Spleen (tissue), 11 donors: ENCODE results near the gene AURKAIP1. TPM values are rescaled to one million over a fixed set of nuclear protein-coding genes. Genes with fewer than 3 reads are reported as not detected.
A peak's percentile ranks its signal among the peaks of the same experiment; 100 is the strongest.

Experiments
- DNase-seq: peaks from one replicate; pipeline ENCODE4 v3.0.0-alpha.2; 2020
- H3K27ac ChIP-seq, 8 donors: fragments of 200-600 bp; sonication (generic) in 7 of 8; 1 replicate in 4 of 8; 2 replicates in 4 of 8; pipeline versions ENCODE4 v1.5.0 to v1.8.0; 2016 to 2021; ENCODE audit warnings: inconsistent platforms in 4 of 8, mild to moderate bottlenecking in 4 of 8, moderate library complexity in 1 of 8
- H3K27me3 ChIP-seq, 7 donors: fragments of 200-600 bp; sonication (generic) in 6 of 7; replicated peaks in 1 of 7; 1 replicate in 4 of 7; 2 replicates in 3 of 7; pipeline versions ENCODE4 v1.5.0 to v1.8.0; 2016 to 2021; ENCODE audit warnings: inconsistent platforms in 3 of 7, mild to moderate bottlenecking in 1 of 7
- H3K36me3 ChIP-seq, 6 donors: fragments of 200-600 bp; sonication (generic) in 5 of 6; 1 replicate in 4 of 6; 2 replicates in 2 of 6; pipeline versions ENCODE4 v1.5.0 to v1.8.0; 2016 to 2021; ENCODE audit warnings: inconsistent platforms in 2 of 6
- H3K4me1 ChIP-seq, 6 donors: fragments of 200-600 bp; sonication (generic) in 5 of 6; 1 replicate in 3 of 6; 2 replicates in 3 of 6; pipeline versions ENCODE4 v1.5.0 to v1.8.0; 2016 to 2021; ENCODE audit warnings: inconsistent platforms in 3 of 6
- H3K4me3 ChIP-seq, 8 donors: fragments of 200-600 bp; sonication (generic) in 7 of 8; 1 replicate in 4 of 8; 2 replicates in 4 of 8; pipeline versions ENCODE4 v1.5.0 to v1.8.0; 2016 to 2021; ENCODE audit warnings: inconsistent platforms in 4 of 8, mild to moderate bottlenecking in 4 of 8, moderate library complexity in 2 of 8
- H3K9me3 ChIP-seq, 8 donors: fragments of 200-600 bp; sonication (generic) in 7 of 8; 1 replicate in 4 of 8; 2 replicates in 4 of 8; pipeline versions ENCODE4 v1.5.0 to v1.8.0; 2016 to 2021; ENCODE audit warnings: inconsistent platforms in 4 of 8
- CTCF ChIP-seq, 11 experiments: fragments of 200-600 bp in 7 of 11; fragments of 450-650 bp in 4 of 11; sonication (generic) in 4 of 11; IDR thresholded peaks in 8 of 11; conservative IDR thresholded peaks in 3 of 11; 1 replicate in 7 of 11; 2 replicates in 4 of 11; pipeline versions ENCODE4 v1.4.0 to v1.8.0; 2016 to 2021; ENCODE audit warnings: antibody characterized with exemption in 11 of 11, inconsistent platforms in 4 of 11, mild to moderate bottlenecking in 1 of 11
- POLR2A ChIP-seq, 3 donors: fragments of 450-650 bp; IDR thresholded peaks; one replicate each; pipeline ENCODE4 v1.5.1; 2017; ENCODE audit warnings: antibody characterized with exemption in 3 of 3, mild to moderate bottlenecking in 1 of 3
- POLR2AphosphoS5 ChIP-seq, 3 donors: sonication (generic); formaldehyde crosslinking; IDR thresholded peaks; one replicate each; pipeline ENCODE4 v1.5.1; 2017; ENCODE audit warnings: antibody characterized with exemption in 3 of 3
- WGBS, 5 donors: extraction: QIAGEN DNeasy Blood & Tissue Kit in 3 of 5; methylation state at CpG; one replicate each; pipeline versions ENCODE4 v1.1.5 to v1.1.7; 2013 to 2018; 5-methylcytosine and 5-hydroxymethylcytosine counted together
- intact Hi-C: fragments of 100-400 bp; cut with DNase I; formaldehyde crosslinking; loops from one replicate; pipeline ENCODE4 v1.15.0; 2023; ENCODE audit warnings: low total_unique reads
- polyA plus RNA-seq, 3 donors: library from polyadenylated mRNA; stranded (reverse); fragments of 200-250 nt; gene quantifications; one replicate each; pipeline ENCODE4 v1.2.1, GENCODE V29; 2013
- total RNA-seq, 7 donors: library from RNA; depleted of rRNA in 3 of 7; stranded (reverse); fragments of >200 nt in 3 of 7; fragmentation: NEBNext Ultra II Directional in 4 of 7; extraction: Animal tissue kit (Norgen Biotek cat#: 25700) in 4 of 7; gene quantifications; one replicate each; pipeline versions ENCODE4 v1.1.0 to v1.2.1, GENCODE V29; 2016 to 2021
- donor health status: healthy with polysubstance abuse.
- donor health status: DM: no; HTN: no; CAD: no; lungs with moderate emphysema.
- donor health status: DM: no; HTN: no; CAD: no.
- donor health status: Bipolar disorder and iron deficiency.
- donor health status: healthy.
- donor health status: DM: no; HTN: no; CAD: no.
- donor health status: DM: yes; HTN: yes; CAD: no.

The AURKAIP1 gene
- total and polyA plus RNA-seq, 10 donors: 61.3 to 174 (median 80.0) TPM

DNA sequence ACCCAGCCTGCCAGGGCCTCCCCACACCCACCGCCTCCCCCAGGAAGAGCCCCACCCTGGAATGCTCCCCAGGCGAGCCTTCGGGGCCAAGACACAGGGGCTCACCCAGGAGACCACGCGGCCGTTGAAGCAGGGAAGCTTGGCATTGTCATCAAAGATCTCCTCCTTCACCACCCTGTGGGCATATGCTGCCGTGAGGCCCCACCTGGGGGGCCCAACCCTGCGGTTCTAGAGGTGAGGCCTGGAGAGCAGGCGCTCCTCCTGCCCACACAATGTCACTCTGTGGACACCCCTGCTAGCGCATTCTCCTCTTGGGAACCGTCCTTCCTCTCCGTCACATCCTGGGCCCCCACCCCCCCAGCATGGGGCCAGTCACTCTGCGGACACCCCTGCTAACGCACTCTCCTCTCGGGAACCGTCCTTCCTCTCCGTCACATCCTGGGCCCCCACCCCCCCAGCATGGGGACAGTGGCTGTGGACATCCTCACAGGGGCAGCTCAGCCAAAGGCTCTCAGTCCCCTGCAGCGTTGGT, 32.4 kb downstream of the AURKAIP1 start:
- no peak for DNase-seq
- intact Hi-C loops: no loop called here
- no peaks in the 10 kb centered on the region for H3K9me3 ChIP-seq
- H3K4me1 ChIP-seq: peaks cover 5 to 35% (median 21%) of the 10 kb centered on the region in 6 donors
- WGBS, 5 donors: 83 to 91% (median 86%) methylated on average over 12 to 18 of the region's 18 CpGs
- TF ChIP-seq POLR2AphosphoS5 (IDR thresholded peaks at IDR 0.05): no peak
- no peak for TF ChIP-seq POLR2A (IDR thresholded peaks at IDR 0.05)
- no peak for TF ChIP-seq CTCF (IDR thresholded peaks at IDR 0.05 in 8 of 11, conservative IDR thresholded peaks at IDR 0.05 in 3 of 11)
- H3K27me3 ChIP-seq: no peaks in the 10 kb centered on the region
- no peak overlapping the region for H3K4me3 ChIP-seq
- no peak overlapping the region for H3K27ac ChIP-seq
- H3K36me3 ChIP-seq: peaks cover 0 to 44% (median 19%) of the 10 kb centered on the region in 6 donors

GRCh38 chr1:1342061-1342562, 32.9 kb downstream of the AURKAIP1 start:
- no peak overlapping the region for H3K4me3 ChIP-seq
- peaks cover 0 to 29% (median 15%) of the 10 kb centered on the region in 6 donors for H3K4me1 ChIP-seq
- no peak for DNase-seq
- intact Hi-C loops: no loop called here
- H3K27ac ChIP-seq: no peak overlapping the region
- no peaks in the 10 kb centered on the region for H3K9me3 ChIP-seq
- TF ChIP-seq CTCF (IDR thresholded peaks at IDR 0.05 in 8 of 11, conservative IDR thresholded peaks at IDR 0.05 in 3 of 11): no peak
- TF ChIP-seq POLR2AphosphoS5 (IDR thresholded peaks at IDR 0.05): no peak
- TF ChIP-seq POLR2A (IDR thresholded peaks at IDR 0.05): no peak
- H3K36me3 ChIP-seq: peaks cover 0 to 49% (median 19%) of the 10 kb centered on the region in 6 donors
- H3K27me3 ChIP-seq: no peaks in the 10 kb centered on the region
- 95 to 100% (median 96%) methylated on average over 1 to 28 of the region's 28 CpGs for WGBS, 5 donors

DNA sequence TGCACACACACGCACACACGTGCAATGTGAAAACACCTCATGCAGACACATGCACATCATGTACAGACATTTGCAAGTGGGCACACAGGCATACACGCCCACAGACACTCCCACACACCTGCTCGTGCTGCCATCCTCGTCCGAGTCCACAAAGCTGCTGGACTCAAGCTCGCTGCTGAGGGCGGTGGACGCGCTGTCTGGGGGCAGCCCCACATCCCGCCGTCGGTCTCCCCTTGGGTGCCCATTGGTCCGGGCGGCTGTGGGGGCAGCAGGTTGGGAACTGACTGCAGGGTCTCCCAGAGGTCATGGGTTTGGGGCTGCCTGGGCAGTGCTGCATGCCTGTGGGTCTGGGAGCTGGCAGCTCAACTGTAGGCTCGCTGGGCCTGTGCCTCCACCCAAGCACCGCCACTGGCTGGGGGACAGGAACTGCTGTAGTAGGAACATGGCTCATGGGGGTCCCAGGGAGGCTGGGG, 33.4 kb downstream of the AURKAIP1 start:
- H3K4me3 ChIP-seq: no peak overlapping the region
- no peaks in the 10 kb centered on the region for H3K27me3 ChIP-seq
- no peak overlapping the region for H3K27ac ChIP-seq
- no peak for TF ChIP-seq POLR2A (IDR thresholded peaks at IDR 0.05)
- peaks cover 0 to 24% (median 12%) of the 10 kb centered on the region in 6 donors for H3K4me1 ChIP-seq
- no peak for DNase-seq
- no peaks in the 10 kb centered on the region for H3K9me3 ChIP-seq
- intact Hi-C loops: no loop called here
- WGBS, 5 donors: 93 to 96% (median 94%) methylated on average over 15 to 17 of the region's 17 CpGs
- H3K36me3 ChIP-seq: peaks cover 0 to 54% (median 19%) of the 10 kb centered on the region in 6 donors

GRCh38 chr1:1340791-1341548, 34.0 kb downstream of the AURKAIP1 start:
- Histone ChIP-seq H3K27ac (no peak overlapping the region), H3K4me1 (peaks cover 0 to 18% (median 6%) of the 10 kb centered on the region in 6 donors), H3K36me3 (peaks cover 0 to 60% (median 19%) of the 10 kb centered on the region in 6 donors), H3K9me3 (no peaks in the 10 kb centered on the region), H3K27me3 (no peaks in the 10 kb centered on the region), H3K4me3 (no peak overlapping the region)
- intact Hi-C loops: no loop called here
- 92 to 94% (median 94%) methylated on average over 34 to 36 of the region's 36 CpGs for whole genome bisulfite sequencing, 5 donors
- DNase-seq: no peak
- TF ChIP-seq CTCF (IDR thresholded peaks at IDR 0.05 in 8 of 11, conservative IDR thresholded peaks at IDR 0.05 in 3 of 11) (no peak), POLR2A (IDR thresholded peaks at IDR 0.05) (no peak), POLR2AphosphoS5 (IDR thresholded peaks at IDR 0.05) (peak in 1 of 3 donors; percentile 22)
